Measurements from ENCODE around the gene KLHL3.

KLHL3 gene

DNA sequence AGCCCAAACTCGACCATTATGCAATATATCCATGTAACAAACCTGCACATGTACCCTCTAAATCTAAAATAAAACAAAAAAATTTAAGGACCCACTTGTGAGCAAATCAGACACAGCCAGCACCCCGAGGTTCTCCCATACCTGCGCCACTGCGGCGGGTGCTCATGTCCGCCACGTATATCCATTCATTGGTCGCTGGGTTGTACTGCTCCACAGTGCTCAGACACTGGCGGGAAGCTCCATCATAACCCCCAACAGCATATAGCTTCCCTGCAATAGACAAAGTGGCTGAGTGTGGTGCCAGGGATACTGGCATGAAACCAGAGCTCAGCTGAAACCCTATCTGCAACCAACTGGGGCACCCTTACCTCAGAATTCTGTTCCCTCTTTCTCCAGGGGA is 102.0 kb downstream of the KLHL3 start:
- DNase-seq (ENCODE audit: low spot score) = no peak

DNA sequence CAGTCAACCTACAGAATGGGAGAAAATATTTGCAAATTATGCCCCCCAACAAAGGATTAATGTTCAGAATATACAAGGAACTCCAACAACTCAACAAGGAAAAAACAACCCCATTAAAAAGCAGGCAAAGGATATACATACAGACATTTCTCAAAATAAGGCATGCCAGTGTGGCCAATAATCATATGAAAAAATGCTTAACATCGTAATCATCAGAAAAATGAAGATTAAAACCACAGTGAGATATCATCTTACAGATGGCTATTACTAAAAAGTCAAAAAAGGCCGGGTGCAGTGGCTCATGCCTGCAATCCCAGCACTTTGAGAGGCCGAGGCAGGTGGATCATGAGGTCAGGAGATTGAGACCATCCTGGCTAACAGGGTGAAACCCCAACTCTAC is 103.2 kb downstream of the KLHL3 start:
- DNase-seq (ENCODE audit: low spot score) = no peak

DNA sequence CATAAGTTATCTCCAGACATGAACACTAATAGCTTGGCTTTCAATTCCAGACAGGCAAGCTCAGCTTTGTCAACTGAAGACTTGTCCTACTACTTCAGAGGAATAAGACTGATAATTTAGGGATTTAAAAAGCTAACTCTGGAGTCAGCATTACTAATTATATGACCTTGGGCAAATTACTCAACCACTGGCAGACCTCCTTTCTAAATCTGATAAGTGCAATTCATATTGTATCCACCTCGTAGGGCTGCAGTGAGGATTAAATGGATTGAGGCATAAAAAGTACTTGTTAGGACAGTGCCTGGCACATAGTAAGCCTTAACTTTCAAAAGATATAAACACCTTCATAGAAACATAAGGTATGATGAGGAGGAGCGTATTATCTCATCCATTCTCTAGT is 104.4 kb downstream of the KLHL3 start:
- DNase-seq (ENCODE audit: low spot score) = no peak

DNA sequence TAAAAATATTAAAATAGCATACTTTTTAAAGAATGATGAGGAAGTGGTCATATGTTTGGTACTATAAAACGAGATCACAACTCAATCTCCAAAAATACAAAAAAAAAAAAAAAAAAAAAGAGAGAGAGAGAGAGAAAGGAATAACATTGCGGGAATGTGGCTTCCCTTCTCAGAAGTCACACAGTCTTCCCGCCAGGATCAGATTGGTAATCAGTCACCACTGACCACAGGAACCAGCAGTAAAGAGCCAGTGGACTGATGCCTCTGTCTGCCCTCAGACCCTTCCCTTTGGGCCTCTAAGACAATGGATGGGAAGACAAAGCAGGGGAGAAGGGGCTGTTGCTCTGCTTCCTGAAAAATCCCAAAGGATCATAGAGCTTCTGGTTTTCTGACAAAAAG is 104.9 kb downstream of the KLHL3 start:
- no peak for DNase-seq (ENCODE audit: low spot score)

DNA sequence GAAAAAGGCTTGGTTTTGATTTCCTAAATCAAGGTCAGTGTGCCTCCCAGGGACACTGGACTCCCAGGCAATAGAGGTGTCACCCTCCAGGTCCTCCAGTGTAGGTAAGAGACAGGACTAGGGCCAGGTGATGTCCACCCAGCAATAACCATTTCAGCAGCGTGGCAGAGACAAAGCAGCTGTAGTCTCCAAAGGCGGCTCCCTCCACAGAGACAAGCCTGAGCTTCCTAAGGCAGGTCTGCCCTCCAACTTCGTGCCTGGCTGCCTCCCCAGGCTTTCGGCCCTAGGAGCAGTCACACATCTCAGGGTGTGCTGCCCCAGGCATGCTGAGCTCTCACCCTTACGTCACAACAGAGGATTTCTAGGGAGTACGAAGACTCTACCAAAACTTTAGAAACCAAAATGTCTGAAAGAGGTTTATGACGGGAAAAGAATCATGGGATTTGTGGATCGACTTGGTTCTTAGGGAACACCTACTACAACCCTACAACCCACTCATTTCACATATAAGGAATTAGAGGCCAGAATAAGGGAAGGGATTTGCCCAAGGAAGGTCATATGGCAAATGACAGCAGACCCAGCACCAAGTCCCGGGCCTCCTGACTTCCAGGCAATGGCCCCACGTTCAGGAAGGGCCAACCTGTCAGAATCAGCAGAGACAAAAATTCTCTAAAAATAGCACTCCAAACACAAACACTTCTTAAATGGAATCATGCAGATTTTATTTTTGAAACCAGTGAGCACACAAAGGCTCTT is 105.5 kb downstream of the KLHL3 start:
- no peak for DNase-seq (ENCODE audit: low spot score)

DNA sequence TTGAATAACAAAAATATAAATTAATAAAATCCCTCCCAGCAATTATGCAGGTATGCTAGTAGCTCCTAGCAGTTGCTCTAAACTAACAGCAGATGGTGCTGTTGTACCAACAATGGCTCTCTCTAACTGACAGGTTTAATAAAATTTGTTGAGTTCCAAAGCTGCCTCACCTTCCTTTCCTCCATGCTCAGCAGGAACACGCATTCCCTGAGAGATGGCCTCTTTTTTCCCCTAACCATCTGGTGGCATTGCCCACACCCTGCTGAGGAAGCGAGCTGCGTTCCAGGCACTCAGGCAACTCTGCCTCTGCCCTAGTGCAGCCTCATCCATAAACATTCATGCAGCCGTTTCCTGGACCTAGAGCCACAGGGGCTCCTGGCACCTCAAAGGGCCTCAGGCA is 106.2 kb downstream of the KLHL3 start:
- DNase-seq (ENCODE audit: low spot score) = peak; percentile 24

DNA sequence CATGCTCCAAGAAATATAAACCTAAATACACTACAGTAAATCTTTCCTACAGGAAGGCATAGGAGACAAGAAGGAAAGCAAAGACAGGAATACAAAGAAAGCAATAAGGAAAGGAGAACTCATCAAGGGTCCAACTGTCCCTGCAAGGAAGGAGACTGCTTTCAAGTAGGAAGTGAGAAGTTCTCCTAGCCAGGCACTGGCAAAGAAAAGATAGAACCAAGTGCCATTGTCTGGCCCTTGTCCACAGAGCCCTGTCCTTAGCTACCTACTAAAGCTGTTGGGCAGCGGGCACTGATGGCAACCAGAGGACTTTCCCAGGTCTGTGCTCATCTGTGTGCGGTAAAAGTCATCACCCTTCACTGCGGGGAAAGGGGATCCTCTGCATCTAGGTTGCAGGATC is 108.2 kb downstream of the KLHL3 start:
- no peak for DNase-seq (ENCODE audit: low spot score)

DNA sequence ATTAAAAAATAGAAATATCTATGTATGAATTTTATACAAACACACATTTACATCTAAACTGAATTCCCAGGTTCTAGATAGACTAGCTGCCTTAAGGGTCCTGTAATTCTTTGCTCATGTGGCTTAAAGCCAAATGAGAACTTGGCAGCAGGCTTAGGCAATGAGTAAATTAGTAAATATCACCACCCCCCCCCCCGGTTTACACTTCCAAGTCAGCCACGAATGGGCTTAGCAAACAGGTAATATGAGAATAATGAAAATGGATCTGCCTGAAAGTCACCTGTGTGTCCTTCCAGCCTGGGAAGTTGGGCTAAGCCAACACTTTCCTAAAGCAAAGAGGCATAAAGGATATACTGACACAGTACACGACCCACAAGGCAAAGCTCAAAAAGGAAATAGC is 108.6 kb downstream of the KLHL3 start:
- no peak for DNase-seq (ENCODE audit: low spot score)

DNA sequence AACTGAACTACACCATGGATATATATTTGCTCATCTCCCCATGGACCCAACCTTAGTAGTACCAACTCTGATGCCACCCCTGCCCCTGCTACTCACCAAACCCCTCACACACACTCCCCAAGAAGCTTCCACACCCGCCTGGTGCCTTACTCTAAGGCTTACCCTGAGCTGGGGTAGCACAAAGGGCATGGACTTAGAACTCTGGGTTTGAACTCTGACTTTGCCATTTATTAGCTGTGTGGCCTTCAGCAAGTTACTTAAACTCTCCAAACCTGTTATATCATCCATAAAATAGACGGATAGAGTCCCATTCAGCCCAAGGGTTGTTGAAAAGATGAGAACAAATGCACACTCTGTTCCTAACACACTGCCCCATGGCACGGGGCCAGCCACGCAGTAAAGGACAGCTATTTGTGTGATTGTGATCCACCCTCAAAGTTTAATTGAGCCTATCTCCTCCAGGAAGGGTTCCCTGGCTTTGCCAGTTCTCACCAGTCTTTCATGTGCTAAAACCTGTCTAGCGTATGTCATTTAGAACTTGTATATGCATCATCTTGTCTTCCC is 111.0 kb downstream of the KLHL3 start:
- DNase-seq (ENCODE audit: low spot score) = no peak

DNA sequence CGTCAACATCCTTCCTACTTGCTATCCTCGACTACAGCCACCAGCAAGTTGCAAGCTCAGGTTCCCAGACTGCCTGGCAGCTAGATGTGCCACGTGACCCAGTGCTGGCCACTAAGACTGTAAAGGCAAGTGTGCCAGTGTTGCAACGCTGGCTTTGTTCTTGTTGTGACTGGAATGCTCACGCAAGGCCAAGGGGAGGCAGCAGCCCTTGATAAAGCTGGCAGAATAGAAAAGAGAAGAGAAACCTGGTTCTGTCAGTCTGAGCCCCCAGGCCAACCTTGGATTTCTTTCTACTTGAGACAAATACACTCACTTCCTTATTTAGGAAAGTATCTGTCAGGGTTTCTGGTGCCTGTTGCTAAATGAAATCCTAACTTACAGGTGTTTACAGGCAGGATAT is 113.0 kb downstream of the KLHL3 start:
- DNase-seq (ENCODE audit: low spot score) = no peak

DNA sequence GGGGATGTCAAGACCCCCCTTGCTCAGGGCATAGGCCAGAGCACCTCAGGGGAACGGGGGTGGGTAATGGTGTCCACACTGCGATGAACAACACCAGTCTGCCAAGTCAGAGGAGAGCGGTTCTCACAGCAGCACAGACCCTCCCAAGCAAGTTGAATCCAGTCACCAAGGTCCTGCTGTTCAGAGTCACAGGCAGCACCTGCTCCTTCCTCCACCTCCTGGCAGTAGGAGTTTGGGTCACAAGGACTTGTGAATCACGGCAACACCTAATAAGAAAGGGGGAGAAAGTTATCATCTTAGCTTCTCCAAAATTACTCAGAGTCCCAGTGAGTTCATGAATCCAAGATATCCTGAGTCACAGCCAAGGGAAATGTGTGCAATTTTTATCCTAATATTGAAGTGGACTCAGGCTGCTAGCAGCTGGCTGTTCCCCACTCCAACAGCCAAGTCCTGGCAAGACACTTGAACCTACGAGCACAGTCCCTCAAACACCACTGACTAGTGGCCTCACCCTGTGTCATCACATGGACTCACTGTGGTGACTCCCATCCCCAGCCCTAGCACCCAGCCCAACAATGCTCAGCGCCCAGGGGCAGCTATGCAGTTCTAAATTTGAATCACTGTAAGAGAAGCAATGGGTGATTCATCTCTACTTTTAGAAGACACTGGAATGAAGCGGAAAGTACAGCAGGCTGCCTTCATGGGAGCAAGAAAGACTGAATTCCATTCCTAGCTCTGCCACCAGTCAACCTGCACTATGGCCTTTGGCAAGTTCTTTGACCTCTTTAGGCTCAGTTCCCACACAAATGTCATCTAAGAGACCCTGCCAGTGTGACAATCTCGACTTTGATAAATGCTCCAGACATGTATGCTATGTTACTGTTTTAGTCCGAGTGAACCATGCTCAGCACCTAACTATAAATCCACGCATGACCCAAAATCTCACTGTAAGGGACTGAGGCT is 113.7 kb downstream of the KLHL3 start:
- no peak for DNase-seq (ENCODE audit: low spot score)

DNA sequence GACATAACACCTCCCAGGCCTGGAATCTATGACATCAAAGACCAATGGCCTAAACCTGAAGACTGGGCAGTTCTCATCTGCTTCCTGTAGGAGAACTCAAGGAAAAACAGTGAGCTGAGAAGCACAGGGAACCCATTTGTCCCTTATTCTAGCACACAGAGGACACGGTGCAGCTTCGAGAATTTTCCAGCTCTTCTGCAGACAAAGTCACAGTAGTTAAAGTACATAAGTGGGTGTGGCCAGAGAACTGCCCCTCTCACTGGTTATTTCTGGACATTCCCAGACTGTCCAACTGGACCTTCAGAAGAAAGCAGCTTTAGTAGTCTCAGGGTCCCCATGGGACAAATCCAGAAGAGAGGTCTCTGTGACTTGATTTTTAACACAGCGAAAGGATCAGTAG is 114.6 kb downstream of the KLHL3 start:
- no peak for DNase-seq (ENCODE audit: low spot score)

DNA sequence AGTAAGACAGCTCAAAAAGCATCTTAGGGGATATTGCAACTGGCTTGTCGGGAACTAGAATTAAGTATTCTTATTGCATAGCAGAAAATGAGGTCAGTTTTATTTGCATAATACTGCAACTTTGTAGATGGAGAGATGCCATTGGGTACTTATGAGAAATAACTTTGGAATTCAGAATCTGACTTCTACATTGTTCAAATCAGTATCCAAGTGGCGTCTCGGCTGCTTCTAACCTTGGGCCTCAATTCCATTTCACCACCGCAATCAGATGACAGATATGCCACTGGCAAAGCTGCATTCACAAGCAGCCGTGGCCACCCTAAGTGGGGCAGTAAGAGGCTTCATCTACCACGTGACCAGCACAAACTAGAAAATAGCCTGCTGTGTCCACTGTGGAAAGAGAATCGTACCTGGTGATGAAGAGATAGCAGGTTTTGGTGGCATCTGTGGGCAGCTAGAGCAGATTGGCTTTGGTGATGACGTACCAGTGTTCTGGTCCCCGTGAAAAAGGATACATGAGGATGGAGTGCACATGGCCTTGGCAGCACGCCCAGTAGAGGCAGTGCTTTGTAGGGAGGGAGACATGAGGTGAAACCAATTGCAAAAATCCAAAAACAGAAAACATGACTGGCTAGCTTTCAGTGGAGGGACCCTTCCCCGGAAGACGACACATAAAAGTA is 116.6 kb downstream of the KLHL3 start:
- no peak for DNase-seq (ENCODE audit: low spot score)

DNA sequence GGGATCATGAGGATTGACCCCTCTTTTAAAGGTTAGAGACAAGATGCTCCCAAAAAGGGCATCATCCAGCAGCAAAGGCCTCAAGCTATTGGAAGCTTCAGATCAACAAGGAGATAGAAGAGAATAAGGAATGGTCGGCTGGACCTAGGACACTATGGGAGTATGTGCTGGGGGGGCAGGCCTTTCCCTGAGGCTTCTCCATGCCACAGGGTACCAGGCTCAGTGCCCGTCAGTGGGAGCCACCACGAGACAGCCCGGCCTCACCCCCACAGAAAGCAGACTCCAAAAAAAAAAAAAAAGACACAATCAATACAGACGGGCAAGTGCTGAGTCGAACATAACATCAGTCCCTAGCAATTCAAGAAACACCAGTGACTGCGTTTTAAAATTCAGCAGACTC is 117.4 kb downstream of the KLHL3 start:
- no peak for DNase-seq (ENCODE audit: low spot score)

DNA sequence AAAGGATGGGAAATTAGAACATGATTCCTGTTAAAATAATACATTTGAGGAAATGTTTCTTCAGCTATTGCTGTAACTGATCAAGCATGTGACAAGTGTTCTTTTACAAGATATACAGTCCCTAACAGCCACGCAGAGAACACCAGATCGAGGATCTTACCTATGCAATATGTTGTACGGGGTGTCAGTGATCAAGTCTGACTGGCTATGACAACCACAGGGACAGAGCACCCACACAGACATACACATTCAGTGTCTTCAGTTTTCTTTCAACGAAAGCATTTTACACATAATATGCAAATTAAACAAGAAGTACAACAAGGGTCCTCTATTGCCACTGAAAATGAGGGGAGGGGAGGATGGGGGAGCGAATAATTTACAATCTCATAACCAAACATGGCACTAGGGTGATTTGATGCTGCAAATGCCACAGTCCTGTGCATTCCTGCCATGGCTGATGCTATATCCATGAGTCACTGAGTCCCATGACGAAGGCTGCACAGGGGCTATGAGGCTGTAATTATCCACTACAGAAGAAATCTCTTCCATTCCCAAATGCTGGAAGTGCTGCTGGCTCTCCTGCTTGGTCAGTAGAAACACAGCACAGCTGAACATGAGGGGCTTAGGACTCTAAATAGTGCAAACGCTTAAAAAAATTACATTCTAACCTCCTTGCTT is 118.2 kb downstream of the KLHL3 start:
- DNase-seq (ENCODE audit: low spot score) = no peak

DNA sequence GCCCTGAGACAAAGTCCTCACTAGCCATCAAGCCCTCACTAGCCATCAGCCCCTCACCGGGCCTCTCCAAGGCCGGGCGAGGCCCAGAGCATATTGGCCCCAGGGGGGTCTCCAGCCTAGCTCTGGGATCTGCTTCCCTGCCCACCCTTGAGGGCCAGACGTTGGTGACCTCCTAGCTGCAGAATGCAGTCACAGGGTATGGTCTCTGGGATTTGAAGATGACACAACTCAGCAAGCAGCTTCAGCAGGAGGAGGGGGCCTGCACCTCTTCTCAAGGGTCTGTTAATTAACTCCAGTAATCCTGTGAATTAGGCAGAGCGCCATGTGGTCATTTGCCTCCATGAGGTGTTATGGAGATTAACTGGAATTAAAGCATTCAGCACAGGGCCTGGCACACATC is 119.8 kb downstream of the KLHL3 start:
- no peak for DNase-seq (ENCODE audit: low spot score)

DNA sequence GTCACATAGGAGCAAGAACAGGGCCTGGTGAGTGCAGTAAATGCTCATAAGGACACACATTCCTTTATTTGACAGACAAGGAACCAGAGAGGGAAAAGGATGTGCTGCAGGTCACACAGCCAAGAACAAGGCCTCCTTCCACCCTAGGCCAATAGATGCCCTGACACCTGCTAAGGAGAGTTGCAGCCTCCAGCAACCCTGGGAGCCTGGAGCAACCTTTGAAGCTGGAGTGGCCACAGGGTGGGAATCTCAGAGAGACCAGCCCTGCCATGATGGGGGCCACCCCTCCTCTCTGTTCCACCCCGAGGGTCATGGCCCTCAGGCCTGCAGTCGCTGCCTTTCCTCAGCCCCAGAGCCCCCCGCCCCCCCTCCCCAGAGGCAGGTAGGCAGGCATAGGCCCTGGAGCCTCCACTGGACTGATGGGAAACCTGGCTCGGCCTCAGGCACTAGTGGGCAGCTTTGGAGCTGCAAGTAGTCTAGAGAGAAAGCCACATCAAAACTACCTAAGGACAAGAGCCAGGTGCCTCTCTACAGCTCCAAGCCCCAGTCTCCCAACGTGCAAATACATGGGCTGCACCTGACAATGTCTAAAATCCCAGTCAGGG is 120.6 kb downstream of the KLHL3 start:
- DNase-seq (ENCODE audit: low spot score) = no peak

DNA sequence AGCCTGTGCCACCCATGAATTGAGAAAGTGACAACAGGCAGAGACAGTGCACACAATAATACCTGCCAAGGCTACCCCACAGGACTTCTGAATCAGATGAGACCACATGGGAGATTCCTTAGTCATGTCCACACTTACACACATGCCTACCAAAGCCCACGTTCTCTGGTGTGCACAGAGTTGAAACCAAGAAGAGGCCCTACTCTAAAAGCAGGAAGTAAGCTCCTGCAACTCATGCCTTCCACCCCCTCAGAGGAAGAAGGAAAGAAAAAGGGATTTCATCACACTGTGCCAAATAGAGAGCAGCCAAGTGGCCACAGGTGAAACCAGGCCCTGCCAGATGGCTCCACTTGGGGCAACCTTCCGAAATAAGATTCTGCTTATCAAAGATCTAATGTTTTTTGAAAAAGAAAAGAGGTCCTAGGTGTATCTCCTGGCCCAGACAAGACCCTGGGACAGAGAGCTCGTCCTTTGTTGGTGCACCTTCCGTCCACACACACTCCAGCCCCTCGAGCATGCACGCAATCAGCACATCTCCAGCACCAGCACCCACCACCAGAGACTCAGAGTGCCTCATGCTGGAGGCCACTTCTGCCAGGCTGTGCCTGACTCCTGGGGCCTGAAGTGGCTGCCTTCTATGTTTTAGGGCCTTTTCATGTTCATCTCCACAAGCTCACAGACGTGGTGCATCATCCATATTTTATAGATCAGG is 122.2 kb downstream of the KLHL3 start:
- no peak for DNase-seq (ENCODE audit: low spot score)

DNA sequence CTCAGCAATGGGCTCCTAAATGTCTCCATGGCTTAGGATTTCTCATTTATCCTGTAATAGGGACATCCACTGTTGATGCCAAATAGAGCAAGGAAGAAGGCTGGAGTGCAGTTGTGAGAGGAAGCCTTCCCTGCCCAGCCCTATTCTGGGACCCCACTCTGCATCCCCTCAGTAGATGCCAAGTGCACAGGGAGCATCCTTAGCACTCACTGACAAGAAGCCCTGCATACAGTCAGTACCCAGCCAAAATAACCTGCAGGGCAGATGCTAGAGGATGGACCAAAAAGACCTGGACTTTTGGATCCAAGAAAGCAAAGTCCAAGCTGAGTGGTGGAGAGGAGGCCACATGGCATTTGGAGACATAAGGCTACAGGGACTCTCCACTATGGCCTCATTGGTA is 123.3 kb downstream of the KLHL3 start:
- no peak for DNase-seq (ENCODE audit: low spot score)

DNA sequence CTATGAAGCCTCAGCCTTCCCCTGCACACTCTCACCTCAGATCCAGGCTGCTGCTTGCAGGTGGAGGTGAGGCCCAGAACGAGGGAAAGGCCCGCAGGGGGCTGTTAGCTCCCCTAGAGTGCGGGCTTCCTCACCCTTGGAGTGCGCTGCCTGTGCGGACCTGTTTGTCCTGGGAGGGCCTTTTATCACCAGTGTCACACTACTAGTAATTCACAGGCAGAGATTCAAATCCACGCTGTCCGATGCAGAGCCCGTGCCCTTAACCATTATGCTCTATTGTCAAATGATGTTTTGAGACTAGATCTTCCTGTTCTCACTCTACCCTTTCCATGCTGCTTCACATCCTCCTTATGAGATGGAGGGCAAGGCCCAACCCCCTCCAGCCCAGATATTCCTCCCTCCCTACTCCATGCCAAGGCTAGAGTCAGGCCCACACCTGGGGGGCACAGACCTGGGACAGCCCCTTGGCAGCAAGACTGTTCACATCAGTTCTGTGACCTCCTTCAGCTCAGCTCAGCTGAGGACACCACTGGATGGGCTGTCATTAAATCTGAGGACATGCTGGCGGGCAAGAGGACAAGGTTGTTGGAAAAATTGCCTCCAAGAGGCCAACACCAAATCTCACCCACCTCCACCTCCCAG is 124.0 kb downstream of the KLHL3 start:
- DNase-seq (ENCODE audit: low spot score) = no peak

Data from CD4-positive, alpha-beta T cell treated with Interleukin-6 at 100 ng/mL for 8 hours (primary cell).